GM21723 (cell line): ENCODE results near the gene PCGF1.

Source experiments
- ATAC-seq: cut with Tn5 transposase; IDR thresholded peaks from one replicate; pipeline ENCODE4 v1.9.1; 2021; ENCODE audit warnings: mild to moderate bottlenecking, moderate library complexity; ENCODE audit not compliant: unreplicated experiment

The PCGF1 gene

DNA sequence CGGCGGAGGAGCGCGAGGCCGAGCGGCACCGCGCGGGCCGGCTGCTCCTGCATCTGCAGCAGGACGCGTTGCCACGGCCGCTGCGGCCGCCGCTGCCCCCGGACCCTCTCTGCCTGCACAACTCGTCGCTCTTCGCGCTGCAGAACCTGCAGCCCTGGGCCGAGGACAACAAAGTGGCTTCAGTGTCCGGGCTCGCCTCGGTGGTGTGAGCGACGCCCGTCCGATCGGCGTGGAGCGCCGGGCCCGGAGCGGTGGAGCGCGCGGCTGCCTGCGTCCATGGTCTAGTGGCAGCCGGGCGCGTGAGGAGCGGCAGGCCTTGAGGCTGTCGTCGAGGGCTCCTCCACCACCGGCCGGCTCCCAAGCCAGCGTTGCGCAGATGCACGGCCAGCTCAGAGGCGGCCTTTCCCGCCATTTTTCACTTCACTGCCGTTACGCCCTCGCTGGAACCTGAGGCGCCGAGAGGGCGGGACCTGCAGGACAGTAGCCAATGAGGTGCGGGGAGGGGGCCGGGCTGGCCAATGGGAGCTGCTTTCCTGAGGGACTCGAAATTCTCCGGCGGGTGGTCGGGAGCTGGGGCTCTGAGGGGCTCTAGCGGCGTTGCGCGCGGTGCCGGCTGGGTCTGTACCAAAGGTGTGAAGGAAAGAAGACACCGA lies 8.6 kb upstream of the PCGF1 start:
- ATAC-seq: peak; percentile 61

DNA sequence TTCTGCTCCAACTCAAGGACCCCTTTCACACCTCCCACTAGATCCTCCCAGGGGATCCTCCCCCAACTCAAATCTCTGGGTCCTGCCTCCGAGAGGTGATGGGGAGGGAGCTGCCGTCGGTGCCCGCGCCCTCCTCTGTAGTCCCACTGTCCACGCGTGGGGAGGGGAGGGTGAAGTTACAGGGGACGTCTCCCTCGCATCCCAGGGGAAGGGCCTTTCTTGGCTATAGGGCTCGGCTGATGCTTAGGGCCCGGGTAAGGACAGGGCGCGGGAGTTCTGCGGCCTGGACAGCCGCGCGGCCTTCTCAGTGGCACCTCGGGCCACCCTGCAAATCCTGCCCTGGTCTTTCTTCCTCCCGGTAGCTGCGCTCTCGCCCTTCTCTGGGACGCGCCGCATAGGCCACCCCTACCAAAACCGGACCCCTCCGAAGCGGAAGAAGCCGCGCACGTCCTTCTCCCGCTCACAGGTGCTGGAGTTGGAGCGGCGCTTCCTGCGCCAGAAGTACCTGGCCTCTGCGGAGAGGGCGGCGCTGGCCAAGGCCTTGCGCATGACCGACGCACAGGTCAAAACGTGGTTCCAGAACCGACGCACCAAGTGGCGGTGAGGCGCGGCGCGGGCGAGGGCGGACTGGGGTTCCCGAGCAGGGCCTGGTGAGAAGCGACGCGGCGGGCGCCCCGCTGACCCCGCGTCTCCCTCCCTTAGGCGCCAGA lies 7.9 kb upstream of the PCGF1 start:
- no peak for ATAC-seq

DNA sequence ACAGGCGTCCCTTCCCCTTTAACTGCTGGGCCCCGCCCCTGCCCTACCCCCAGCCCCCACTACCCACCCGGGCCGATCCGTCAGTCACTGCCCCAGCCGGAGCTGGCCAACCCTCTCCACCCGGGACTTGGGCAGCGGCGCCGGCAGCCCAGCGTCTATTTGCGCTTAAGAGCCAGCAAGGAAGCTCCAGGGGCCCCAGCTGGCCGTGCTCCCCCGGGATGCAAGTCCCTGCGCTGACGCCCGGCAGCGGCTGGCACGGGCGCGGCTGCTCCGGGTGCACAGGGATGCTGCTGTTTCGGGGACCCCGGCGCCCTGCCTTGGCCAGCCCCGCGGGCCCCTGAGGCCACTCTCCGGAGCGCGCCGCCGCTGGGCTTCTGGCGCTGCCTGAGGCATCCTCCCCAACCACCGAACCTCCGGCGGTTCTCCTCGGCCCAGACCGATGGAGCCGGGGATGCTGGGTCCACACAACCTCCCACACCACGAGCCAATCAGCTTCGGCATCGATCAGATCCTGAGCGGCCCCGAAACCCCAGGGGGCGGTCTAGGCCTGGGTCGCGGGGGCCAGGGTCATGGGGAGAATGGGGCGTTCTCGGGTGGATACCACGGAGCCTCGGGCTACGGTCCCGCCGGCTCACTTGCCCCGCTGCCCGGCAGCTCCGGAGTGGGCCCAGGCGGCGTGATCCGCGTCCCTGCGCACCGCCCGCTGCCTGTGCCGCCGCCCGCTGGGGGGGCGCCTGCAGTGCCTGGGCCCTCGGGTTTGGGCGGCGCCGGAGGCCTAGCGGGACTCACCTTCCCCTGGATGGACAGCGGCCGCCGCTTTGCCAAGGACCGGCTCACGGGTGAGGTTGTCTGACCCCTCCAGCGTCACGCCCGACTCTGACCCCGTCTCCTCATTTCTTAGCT lies 7.1 kb upstream of the PCGF1 start, which contains the start of gene TLX2:
TSS of gene TLX2 (plus strand) at position 83 of the 903 bp plus-strand sequence. CDS start at position 440, 357 bp downstream.
- no peak for ATAC-seq

DNA sequence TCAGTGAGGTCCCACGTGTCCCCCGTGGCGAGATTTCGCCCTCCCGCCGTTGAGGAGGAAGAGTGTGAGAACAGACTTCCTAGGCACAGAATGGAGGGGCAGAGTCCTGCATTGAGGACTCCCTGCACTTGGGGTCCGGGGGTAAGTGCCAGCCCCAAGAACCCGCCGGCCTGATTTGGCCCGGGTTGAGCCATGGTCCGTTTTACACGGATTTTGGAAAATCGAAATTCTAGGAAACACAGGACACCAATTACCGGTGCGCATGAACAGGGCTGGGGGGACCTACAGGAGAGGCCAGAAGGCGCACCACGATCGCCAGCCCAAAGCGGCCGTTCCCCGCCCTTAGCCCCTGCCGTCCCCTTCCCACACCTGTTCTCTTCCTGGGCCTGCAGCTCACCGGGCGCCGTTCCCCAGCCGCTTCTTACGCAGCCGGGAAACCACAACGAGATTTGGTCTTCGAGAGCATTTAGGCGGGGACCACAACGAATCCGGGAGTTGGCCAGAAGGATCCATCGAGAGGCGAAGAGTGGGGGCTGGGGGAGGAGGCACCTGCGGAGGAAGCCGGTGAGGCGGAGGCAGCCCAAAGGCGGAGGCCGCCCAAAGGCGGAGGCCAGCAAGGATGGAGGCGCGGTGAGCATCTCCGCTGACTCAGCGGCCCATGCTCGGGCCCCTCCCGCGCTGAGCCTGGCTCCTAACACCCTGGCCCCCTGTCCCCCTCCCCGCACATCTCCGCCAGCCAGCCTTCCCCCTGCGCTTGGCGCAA lies 6.3 kb upstream of the PCGF1 start:
- ATAC-seq: no peak

DNA sequence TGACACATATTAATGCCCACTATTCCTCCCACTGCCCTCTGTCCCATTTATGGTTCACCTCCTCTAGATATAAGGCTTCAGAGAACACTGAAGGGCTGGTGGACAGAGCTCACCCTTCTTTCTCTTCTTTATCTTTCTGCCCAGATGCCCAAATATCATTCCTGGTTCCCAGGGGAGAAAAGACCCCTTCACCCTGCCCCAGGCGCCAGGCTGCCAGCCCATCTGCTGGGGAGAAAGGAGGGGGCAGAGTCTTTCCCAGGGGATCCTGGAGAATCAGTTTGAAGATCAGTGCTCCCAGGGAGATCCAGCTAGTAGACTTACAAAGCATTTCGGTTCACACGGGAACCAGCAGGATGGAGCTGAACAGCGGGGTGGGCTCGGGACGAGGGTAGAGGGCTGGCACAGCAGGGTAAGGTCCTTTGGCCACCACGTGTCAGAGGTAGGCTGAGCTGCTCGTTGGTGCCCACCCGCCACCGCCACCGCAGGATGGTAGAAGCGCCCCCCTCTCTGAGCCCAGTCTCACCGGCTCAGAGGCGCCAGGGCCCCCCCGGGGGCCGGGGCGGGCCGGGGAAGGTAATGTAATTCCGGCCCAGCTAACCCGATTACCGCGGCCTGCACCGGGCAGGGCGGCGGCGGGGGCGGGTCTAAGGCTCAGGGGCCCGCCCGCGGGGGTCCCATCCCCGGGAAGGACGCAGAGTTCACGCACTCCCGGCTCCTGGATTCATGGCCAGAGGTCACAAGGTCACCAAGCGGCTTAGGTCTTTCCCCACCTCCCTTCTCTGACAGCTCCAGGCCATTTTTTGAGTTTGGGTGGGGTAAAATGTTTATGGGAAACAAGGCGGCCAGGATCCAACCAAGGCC lies 5.5 kb upstream of the PCGF1 start:
- no peak for ATAC-seq

DNA sequence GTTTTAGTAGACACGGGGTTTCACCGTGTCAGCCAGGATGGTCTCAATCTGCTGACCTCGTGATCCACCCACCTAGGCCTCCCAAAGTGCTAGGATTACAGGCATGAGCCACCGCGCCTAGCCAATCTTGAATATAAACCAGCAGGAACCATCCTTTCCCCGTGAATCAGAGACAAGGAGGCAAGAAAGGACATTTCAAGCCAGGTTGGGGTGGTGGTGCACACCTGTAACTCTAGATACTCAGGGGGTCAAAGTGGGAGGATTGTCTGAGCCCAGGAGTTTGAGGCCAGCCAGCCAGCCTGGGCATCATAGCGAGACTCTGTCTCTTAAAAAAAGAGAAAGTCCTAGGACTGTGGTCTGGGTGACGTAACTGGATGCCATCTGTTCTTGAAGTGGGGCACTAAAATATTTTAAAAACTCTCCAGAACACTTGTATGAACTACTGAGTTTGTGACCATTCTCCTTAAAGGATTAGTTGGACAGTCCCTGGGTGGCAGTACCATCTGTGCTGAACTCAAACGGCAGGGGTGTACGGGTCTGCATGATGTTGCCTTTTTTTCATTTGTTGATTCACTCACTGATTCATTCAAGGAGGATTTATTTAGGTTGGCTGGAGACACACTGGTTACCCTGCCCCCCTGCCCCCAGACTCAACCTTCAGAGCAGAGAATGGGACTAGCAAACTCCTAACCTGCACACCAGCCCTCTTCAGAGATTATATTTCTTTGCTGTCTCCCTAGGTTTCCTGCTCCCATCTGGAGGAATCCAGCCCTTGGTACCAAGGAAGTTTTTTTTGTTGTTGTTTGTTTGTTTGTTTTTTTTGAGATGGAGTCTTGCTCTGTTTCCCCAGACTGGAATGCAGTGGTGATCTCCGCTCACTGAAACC lies 3.9 kb upstream of the PCGF1 start:
- no peak for ATAC-seq

DNA sequence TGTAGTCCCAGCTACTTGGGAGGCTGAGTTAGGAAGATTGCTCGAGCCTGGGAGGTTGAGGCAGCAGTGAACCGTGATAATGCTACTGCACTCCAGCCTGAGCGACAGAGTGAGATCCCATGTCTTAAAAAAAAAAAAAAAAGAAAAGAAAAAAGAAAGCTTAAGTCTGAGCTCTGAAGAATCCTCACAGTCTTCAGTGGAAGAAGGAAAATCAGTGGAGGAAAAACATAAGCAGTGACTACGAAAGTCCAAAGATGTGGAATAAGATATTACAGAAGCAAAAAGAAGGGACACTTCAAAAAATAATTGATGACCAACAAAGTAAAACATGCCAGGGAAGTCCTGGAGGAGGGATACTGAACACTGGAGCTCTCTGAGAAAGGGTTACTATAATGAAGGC lies 2.8 kb upstream of the PCGF1 start:
- no peak for ATAC-seq

DNA sequence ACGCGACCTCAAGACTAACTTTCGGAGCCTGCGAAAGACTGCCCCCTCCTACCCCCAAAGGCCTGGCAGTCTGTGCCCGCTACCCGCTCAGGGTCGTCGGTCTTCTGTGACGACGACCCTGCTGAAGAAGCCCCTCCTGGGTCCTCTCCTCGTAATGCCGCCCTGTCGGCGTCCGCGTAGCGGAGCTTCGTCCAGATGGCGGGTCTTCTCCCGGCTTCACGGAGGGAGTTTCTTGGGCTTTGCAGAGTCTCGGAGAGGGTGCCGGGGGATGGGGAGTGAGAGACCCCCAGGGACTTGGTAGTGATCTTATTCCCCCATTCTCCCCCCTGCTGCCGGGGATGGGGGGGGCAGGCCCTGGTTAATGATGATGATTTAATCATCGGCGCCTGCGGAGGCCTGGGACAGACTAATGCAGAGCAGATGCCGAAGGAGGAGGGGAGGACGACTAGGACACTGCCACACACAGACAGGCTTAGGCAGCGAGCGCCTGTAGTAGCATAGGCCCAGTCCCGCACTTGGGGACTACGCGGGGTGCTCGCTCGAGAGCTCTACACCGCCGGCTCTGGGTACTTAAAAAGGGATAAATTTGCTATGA lies 528 bp upstream of the PCGF1 start:
- peak; percentile 20 for ATAC-seq

DNA sequence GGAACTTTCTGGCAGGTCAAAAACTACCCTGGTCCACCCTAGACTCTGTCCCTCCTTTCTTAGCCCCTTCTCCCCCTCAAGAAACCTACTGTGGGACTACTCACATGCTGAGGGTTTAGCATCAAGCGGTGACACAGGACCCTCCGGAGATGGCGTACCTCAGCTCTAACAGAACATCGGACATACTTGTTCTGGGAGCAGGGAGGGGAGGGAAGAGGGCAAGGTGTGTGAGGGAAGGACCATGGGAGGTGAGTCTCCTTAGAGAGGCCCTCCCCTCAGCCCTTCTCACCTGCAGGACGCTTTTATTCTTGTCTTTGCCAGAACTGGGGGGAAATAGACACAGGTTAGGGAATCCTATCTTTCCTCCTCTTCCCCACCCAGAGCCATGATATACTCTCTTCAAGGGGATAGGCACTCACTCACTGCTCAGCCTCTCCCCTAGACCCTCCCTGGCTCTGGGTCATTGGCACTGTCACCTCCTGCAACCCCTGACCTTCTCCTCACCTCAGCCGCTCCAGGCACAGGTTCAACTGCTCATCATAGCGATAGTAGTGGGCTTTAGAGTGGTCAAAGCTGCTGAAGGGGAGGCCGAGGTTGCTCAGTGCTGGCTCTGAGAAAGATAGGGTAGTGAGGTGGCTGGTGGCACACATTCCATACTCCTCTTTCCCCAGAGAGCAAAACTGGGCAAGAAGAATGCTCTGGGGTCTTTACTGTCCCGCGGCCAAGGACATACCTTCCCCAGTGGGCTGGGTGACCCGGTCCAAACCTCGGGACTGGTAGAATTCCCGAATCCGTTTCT lies 1.8 kb downstream of the PCGF1 start:
- ATAC-seq: no peak

DNA sequence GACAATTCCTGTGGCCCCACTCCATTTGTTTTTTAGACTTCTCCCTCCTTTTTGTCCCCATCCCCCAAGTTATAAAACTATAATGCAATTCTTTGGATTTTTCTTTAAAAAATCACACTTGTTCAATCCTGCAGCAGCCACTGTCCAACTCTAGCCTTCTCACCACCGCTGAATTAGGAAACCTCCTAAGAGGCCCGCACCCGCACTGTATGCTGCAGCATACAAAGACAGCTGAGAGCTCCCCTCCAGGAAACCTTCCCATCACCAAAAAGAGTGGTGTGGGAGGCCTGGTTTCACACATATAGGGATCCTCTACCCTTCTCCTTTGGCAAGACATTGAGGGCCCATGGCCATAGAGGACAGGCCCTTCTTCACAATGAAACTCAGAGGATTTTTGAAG lies 2.9 kb downstream of the PCGF1 start:
- ATAC-seq: no peak

DNA sequence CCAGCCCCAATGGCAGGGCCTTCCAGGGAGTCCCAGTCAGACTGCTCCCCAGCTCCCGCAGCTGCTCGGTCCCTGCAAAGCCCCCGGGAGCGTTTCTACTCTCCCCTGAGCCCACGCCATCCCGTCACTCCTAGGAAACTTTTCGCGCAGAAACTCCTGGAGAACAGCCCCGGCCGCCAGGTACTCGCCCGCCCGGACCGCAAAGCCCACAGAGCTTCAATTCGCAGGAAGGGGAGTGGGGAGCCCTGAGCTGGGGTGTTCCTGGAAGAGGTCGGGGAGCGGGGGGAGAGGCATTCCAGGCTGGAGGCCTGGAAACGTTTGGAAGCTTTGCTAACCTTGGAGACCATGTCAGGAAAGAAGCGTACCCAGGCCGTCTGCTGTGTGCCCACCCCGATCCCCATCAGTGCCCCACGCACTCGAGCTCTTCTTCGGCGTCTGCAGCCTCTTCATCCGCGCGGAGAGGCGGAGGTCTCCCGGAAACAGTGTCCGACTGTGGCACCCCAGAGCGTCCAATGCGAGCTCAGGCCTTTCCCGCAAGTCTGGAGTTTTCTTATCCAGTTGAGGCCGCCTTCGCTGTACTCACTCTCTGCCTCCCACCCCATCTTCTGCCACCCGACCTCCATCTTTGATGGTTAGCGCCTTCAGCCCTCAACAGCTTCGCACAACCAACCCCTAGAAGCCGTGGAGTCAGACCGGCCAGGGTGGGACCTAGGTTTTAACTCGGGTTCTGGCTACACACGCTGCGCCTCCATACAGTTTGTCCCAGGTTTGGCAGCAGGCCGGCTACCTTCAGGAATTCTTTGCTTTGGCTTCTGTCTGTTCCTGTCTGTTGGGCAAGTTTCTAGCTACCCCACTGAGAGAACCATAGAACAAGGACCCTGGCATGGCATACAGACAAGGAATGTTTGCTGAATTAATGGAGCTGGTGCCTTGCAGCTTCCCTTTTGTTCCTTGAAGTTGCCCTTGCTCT lies 3.7 kb downstream of the PCGF1 start:
- ATAC-seq: no peak

DNA sequence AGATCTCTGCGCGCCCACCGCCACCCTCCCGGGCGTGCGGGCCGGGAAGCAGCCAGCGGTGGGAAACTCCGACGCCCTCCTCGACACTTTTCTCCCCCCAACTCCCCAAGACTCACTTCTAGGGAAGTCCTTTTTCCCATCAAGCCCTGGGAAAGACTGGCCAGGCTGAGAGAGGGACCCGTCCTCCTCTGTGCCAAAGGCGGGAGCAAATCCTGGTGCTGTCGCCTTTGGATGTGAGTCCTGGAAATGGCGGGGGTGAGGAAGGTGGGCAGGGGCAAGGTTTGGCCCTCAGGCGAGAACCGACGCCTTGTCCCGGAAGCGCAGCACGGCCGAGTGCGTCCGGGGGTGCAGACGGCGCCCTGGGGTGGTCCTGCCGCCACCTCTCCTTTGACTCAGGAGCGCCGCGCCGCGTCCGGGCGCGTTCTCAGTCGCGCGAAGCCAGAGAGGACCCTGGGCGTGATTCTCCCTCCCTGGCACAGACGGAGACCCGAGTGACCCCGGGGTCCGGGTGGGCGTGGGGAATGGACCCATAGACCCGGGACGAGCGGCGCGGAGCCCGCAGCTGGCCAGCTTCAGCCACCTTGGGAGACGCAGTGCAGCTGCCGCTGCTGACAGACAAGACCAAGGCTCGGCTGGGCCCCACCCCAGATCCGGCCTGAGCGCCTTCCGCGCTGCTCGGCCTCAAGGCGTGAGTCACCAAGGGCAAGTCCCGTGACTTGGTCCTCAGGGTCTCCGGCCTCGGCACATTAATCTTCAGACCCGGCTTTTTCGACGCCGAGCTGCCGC lies 4.6 kb downstream of the PCGF1 start:
- peak; percentile 34 for ATAC-seq

DNA sequence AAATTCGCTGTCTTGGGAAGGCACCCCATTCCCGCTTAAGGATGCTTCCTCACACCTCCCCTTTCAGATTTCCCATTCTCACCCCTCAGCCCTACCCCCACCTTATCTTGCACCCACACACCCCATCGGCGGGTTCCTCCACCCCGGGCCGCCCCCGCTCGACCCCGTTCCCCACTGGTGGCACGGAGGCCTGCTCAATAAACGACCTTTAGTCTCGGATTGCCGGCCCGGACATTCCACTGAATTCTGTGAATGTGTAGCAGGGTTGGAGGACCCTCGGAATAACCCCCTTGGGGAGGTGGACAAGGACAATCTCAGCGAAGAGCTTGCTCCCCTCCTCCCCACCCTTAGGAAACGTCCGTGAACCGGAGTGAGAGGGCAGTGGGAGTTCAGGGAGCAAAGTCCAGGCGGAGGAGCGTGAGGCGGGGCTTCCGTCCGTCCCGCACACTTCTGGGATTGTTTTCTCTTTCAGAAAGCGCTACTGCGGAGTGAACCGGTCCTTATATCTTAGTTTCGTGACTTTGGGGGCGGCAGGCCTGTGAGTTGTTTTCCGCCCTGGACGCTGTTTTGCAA lies 5.3 kb downstream of the PCGF1 start:
- no peak for ATAC-seq

DNA sequence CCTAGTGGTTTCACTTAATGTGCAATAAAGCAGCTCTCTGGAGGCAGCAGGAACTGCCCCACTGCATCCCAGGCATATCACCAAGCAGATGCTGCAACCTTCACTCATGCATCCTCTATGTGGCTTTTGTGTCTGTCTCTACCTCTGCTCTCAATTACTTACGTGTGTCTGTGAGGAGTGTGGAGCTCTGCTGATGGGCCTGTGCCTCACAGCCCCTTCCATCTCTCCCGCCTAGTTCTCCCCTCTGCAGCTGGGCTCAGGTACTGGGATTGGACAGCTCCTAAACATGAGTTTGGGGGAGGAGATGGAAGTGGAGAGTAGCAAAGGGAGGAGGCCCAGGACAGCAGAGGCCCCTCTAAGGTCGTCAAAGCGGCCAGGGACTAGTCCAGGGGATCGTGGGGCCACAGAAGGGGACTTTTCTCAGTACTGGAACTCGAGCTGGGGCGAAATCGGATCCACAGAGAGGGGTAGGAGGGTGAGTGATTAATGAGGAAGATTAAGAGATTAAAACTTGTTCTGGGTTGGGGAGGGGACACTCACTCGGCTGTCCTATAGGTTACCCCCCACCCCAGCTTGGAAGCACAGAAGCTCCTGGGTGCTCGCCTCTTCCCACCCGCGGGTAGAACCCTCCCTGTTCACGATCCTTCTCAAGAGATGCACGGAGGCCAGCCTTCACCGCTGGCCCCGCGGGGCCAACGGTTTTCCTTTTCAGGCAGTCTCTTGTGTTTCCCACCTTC lies 6.0 kb downstream of the PCGF1 start:
- ATAC-seq: no peak

DNA sequence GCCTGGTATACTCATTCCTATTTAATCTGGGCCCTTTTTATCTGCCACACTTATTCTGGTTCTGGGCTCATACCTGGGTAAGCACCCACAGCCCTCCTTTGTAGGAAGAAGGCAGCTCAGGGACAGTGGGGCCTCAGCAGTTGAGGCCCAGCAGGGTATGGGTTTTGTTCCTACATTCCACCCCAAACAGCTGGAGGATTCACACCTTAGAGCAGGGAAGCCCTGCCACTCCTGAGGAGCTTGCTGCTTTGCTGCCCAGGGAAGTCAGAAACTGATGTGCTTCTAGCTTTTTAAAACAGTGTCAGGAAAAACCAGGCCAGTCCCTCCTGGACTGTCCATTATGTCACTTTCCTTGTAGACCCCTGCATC lies 6.9 kb downstream of the PCGF1 start:
- ATAC-seq: no peak
